Measurements from ENCODE around the gene NME2.
"Not testable (repeated sequence)": the region's sequence is repeated elsewhere in the genome, so short reads cannot be mapped to it uniquely, and the experiment has no call there.

NME2 gene

GRCh38 chr17:51120357-51120738, 45.9 kb upstream of the NME2 start:
- no peak for TF ChIP-seq CTCF (IDR thresholded peaks at IDR 0.05; ENCODE audit: low read length)
- Histone ChIP-seq H3K27ac (ENCODE audit: low read length) (peak overlapping the region; percentile 90), H3K4me2 (ENCODE audit: low read depth, low read length) (peak overlapping the region; percentile 70; the same call in 1 of the 2 replicates), H3K4me3 (ENCODE audit: low read length) (peak overlapping the region; percentile 99), H3K79me2 (ENCODE audit: low read length) (peaks cover 52% of the 10 kb centered on the region), H4K20me1 (ENCODE audit: insufficient read depth, low read length) (no peaks in the 10 kb centered on the region; the same call in 1 of the 2 replicates), H3K36me3 (replicated peaks; ENCODE audit: insufficient read depth, low read length) (no peaks in the 10 kb centered on the region), H3K9ac (ENCODE audit: low read length) (peak overlapping the region; percentile 95), H3K27me3 (replicated peaks; ENCODE audit: insufficient read depth, low read length) (no peaks in the 10 kb centered on the region), H3K9me2 (replicated peaks; ENCODE audit: insufficient read depth, low read length) (no peaks in the 10 kb centered on the region), H2AFZ (ENCODE audit: low read length) (peak overlapping the region; percentile 85), H3K9me3 (replicated peaks; ENCODE audit: insufficient read depth, low read length) (no peaks in the 10 kb centered on the region), H3K4me1 (ENCODE audit: low read length) (peaks cover 22% of the 10 kb centered on the region), H3F3A (ENCODE audit: insufficient read depth, low read length) (peaks cover 28% of the 10 kb centered on the region)
- DNase-seq = peak; percentile 52

DNA sequence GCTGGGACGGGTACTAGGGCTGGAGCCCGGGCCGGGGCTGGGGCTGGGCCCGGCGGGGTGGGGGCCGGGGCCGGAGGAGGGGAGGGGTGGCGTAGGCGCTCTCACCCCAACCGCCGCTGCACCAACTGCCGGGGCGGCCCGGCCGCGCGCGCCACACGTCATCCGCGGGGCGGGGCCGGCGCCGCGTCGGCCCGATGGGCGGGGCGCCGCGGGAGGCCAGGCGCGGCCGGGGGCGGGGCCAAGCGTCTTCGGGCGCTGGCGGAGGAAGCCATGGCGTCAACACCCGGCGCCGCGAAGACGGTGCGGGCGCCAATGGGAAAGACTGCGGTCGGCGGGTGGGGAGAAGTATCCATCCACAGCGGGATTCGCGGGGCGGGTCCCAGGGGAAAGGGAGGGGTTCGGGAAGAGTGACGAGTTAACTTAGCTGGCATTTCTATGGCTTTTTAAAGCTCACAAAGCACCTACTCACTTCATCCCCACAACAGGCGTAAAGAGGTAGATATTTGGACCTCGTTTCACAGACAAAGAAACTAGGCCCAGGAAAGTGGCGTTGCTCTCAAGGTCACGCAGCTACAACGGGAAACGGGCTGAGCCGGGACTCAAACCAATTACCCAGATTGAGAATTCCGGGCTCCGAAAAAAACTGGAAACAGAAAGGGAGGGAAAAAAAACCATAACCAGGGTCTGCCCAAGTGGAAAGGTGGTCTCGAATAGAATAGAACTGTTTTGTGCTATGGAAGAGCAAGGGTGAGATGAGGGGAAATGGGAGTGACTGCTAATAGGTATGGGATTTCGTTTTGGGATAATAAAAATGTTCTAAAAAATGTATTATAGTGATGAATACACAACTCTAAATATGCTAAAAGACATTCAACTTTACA, 45.2 kb upstream of the NME2 start, which contains the start of gene SPAG9:
Gene SPAG9 (minus strand): TSS at position 130 of the 881 bp plus-strand sequence. CDS start 212 bp downstream, outside the sequence.
- H2AFZ ChIP-seq (ENCODE audit: low read length) = peak within 1 kb of the TSS; percentile 85
- H3K9me2 ChIP-seq (replicated peaks; ENCODE audit: insufficient read depth, low read length) = no peaks in the 10 kb centered on the region
- no peaks in the 10 kb centered on the region for H3K9me3 ChIP-seq (replicated peaks; ENCODE audit: insufficient read depth, low read length)
- peak within 1 kb of the TSS; percentile 95 for H3K9ac ChIP-seq (ENCODE audit: low read length)
- peaks cover 22% of the 10 kb centered on the region for H3K4me1 ChIP-seq (ENCODE audit: low read length)
- peak within 1 kb of the TSS; percentile 94 for H3K4me2 ChIP-seq (ENCODE audit: low read depth, low read length)
- H3K27ac ChIP-seq (ENCODE audit: low read length) = peak within 1 kb of the TSS; percentile 90
- peak within 1 kb of the TSS; percentile 99 for H3K4me3 ChIP-seq (ENCODE audit: low read length)
- no peaks in the 10 kb centered on the region for H3K27me3 ChIP-seq (replicated peaks; ENCODE audit: insufficient read depth, low read length)
- H4K20me1 ChIP-seq (ENCODE audit: insufficient read depth, low read length) = no peaks in the 10 kb centered on the region; the same call in 1 of the 2 replicates
- peaks cover 28% of the 10 kb centered on the region for H3F3A ChIP-seq (ENCODE audit: insufficient read depth, low read length)
- TF ChIP-seq EZH2 (optimal IDR thresholded peaks at IDR 0.05; ENCODE audit: low read depth, low read length) = no peak
- TF ChIP-seq CTCF (IDR thresholded peaks at IDR 0.05; ENCODE audit: low read length) = no peak
- TF ChIP-seq EZH2phosphoT487 (IDR thresholded peaks at IDR 0.05; ENCODE audit: low read length) = no peak
- H3K36me3 ChIP-seq (replicated peaks; ENCODE audit: insufficient read depth, low read length) = no peaks in the 10 kb centered on the region
- DNase-seq = peak; percentile 94
- peaks cover 46% of the 10 kb centered on the region for H3K79me2 ChIP-seq (ENCODE audit: low read length)

DNA sequence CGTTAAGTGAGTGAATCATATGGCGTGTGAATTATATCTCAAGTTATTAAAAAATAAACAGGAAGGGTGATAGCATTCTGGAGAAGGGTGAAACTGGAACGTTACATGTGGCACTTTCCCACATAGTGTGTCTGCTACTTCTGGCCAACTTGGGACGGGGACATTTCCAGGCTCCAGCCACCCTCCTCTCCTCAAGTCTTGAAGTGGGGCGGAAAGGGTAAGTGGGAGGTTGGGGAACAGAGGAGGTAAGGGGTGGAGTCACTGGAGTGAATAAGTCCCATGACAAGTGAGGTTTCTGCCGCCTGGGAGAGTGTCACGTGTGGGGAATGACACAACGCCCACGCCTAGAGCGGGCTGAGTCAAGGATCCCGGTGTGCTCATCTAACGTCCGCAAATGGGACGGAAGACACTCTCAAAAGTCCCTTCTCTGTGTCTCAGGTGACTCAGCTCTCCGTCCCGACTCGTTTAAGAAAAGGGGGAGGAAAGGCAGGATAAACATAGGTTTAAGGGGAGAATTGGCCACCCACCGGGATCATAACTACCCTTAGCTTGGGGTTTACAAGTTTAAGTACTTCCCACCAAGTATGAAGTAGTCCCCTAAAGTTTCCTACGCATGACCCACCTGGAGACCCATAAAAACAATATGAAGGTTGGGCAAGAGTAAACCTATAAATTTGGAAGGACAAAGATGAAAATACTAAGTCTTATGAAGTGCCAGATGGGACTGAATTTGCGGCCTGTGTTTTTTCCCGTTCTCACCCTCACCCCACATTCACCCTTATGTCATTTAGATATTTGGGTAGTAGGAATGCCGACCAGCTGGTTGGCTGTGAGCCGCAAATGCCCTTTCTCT, 44.4 kb upstream of the NME2 start:
- DNase-seq = peak; percentile 81
- Histone ChIP-seq H3K36me3 (replicated peaks; ENCODE audit: insufficient read depth, low read length) (no peaks in the 10 kb centered on the region), H3K27me3 (replicated peaks; ENCODE audit: insufficient read depth, low read length) (no peaks in the 10 kb centered on the region), H3K9me3 (replicated peaks; ENCODE audit: insufficient read depth, low read length) (no peaks in the 10 kb centered on the region), H3K9me2 (replicated peaks; ENCODE audit: insufficient read depth, low read length) (no peaks in the 10 kb centered on the region), H3F3A (ENCODE audit: insufficient read depth, low read length) (peaks cover 28% of the 10 kb centered on the region), H3K4me3 (ENCODE audit: low read length) (peak overlapping the region; percentile 58), H3K27ac (ENCODE audit: low read length) (peak overlapping the region; percentile 88), H4K20me1 (ENCODE audit: insufficient read depth, low read length) (no peaks in the 10 kb centered on the region; the same call in 1 of the 2 replicates), H2AFZ (ENCODE audit: low read length) (peak overlapping the region; percentile 64), H3K9ac (ENCODE audit: low read length) (peak overlapping the region; percentile 79), H3K4me2 (ENCODE audit: low read depth, low read length) (peak overlapping the region; percentile 94), H3K4me1 (ENCODE audit: low read length) (peaks cover 18% of the 10 kb centered on the region), H3K79me2 (ENCODE audit: low read length) (peaks cover 37% of the 10 kb centered on the region)
- TF ChIP-seq CTCF (IDR thresholded peaks at IDR 0.05; ENCODE audit: low read length) (no peak), EZH2phosphoT487 (IDR thresholded peaks at IDR 0.05; ENCODE audit: low read length) (no peak), EZH2 (optimal IDR thresholded peaks at IDR 0.05; ENCODE audit: low read depth, low read length) (no peak)

- peak overlapping the region; percentile 94 for H3K4me2 ChIP-seq (ENCODE audit: low read depth, low read length)
- peaks cover 29% of the 10 kb centered on the region for H3K79me2 ChIP-seq (ENCODE audit: low read length)
- H4K20me1 ChIP-seq (ENCODE audit: insufficient read depth, low read length); H3K4me3 ChIP-seq (ENCODE audit: low read length); H3K9me2 ChIP-seq (replicated peaks; ENCODE audit: insufficient read depth, low read length); H3K27me3 ChIP-seq (replicated peaks; ENCODE audit: insufficient read depth, low read length); DNase-seq; H3K9me3 ChIP-seq (replicated peaks; ENCODE audit: insufficient read depth, low read length); H3K9ac ChIP-seq (ENCODE audit: low read length); H3K36me3 ChIP-seq (replicated peaks; ENCODE audit: insufficient read depth, low read length): not testable (repeated sequence)
- H3K27ac ChIP-seq (ENCODE audit: low read length) = peak overlapping the region; percentile 88; the same call in 1 of the 2 replicates
- H3F3A ChIP-seq (ENCODE audit: insufficient read depth, low read length) = peaks cover 28% of the 10 kb centered on the region
- peak overlapping the region; percentile 64 for H2AFZ ChIP-seq (ENCODE audit: low read length)
- H3K4me1 ChIP-seq (ENCODE audit: low read length) = peaks cover 14% of the 10 kb centered on the region
Measured at GRCh38 chr17:51122473-51123115, 43.6 kb upstream of the NME2 start.

Measured in MM.1S (cell line).